Breast epithelium (tissue), 3 donors: ENCODE results near the gene BAIAP3.

Experiments
- POLR2A ChIP-seq: fragments of 450-650 bp; IDR thresholded peaks from one replicate; pipeline ENCODE4 v1.6.1; 2016; ENCODE audit warnings: antibody characterized with exemption, mild to moderate bottlenecking, moderate library complexity
- POLR2AphosphoS5 ChIP-seq, 3 donors: sonication (generic); formaldehyde crosslinking; IDR thresholded peaks; one replicate each; pipeline ENCODE4 v1.6.1; 2017; ENCODE audit warnings: antibody characterized with exemption in 3 of 3

DNA sequence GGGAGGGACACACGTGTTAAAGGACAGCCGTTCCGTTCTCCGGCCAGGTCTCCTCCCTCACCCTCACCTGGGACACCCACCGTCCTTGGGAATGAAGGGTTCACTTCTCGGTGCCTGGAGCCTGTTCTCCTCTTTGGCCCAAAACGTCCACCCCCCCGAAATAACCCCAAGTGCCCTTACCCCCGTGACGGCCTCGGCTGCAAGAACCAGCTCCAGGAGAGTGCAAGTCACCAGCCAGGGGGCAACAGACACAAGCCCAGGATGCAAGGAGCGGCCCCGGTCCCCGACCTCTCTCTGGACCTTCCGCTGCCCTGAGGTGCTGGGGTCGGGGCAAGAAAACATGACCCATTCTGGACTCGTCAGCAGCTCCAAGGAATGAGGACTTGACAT is 44.0 kb upstream of the BAIAP3 start:
- TF ChIP-seq POLR2AphosphoS5 (IDR thresholded peaks at IDR 0.05) (no peak), POLR2A (no peak)
